ENCODE data around the gene DGCR8.

- no peak for TF ChIP-seq CTCF (IDR thresholded peaks at IDR 0.05; ENCODE audit: insufficient read depth, low read length, poor library complexity, severe bottlenecking)
- no peak for TF ChIP-seq EZH2phosphoT487 (conservative IDR thresholded peaks at IDR 0.05; ENCODE audit: low read length)
Measured at GRCh38 chr22:20135806-20136602, 56.0 kb downstream of the DGCR8 start.

Measured in SU-DHL-6 (cell line).